HepG2 (cell line): ENCODE data around the gene XRCC2. TPM values are rescaled to one million over a fixed set of nuclear protein-coding genes. Genes with fewer than 3 reads are reported as not detected.

Experiments used
- ATAC-seq: fragments of 200-7000 bp; cut with Tn5 transposase; 3 replicates; pipeline ENCODE4 v1.9.1; 2020; ENCODE audit warnings: mild to moderate bottlenecking, moderate library complexity
- BruUV-seq: library from RNA; stranded (reverse); fragments of 400-500 nt; replicated peaks from 2 replicates; lab custom pipeline; 2021; lab: Mats Ljungman, UMichigan
- CTCF ChIA-PET: fragments of 300-600 bp; formaldehyde crosslinking; extraction: SDS; loops from one replicate; lab custom pipeline; 2021; ENCODE audit warnings: low total read pairs, inconsistent platforms, low intra/inter-chr PET ratio; lab: Yijun Ruan, JAX
- POLR2A ChIA-PET: fragments of 350-600 bp; sonication (Branson Sonifier 250); formaldehyde crosslinking; loops from one replicate; lab custom pipeline; 2020; ENCODE audit warnings: antibody characterized with exemption, inconsistent platforms; lab: Yijun Ruan, JAX
- DNase-seq: peaks from one replicate; pipeline ENCODE4 v3.0.0-alpha.2; 2015; ENCODE audit warnings: low spot score
- FAIRE-seq: peaks from 3 replicates; lab custom pipeline; 2011; peaks lifted over from hg19 to GRCh38; lab: Jason Lieb, UNC
- H2AFZ ChIP-seq: one replicate; pipeline ENCODE4 v1.6.1; 2011; ENCODE audit warnings: low read length, inconsistent platforms
- H3K27ac ChIP-seq: fragments of 300-600 bp; 3 replicates; pipeline ENCODE4 v1.8.0; 2011; ENCODE audit warnings: mixed run types, mild to moderate bottlenecking, mixed read lengths, low read length, inconsistent platforms; ENCODE audit not compliant: insufficient read depth; ENCODE audit errors: extremely low read length
- H3K27me3 ChIP-seq, 2 experiments: fragments of 200-600 bp in 1 of 2; 2 replicates in 1 of 2; 3 replicates in 1 of 2; pipeline versions ENCODE4 v1.6.0 to v1.8.0; 2011; ENCODE audit warnings: low read length in 2 of 2, mild to moderate bottlenecking in 2 of 2, moderate library complexity in 2 of 2, inconsistent platforms in 1 of 2; ENCODE audit not compliant: insufficient read depth in 2 of 2, control insufficient read depth in 1 of 2
- H3K36me3 ChIP-seq, 2 experiments: fragments of 200-600 bp in 1 of 2; replicated peaks in 1 of 2; 2 replicates in 1 of 2; 3 replicates in 1 of 2; pipeline versions ENCODE4 v1.5.1 to v1.8.0; 2011; ENCODE audit warnings: low read length in 2 of 2, inconsistent platforms in 1 of 2; ENCODE audit not compliant: insufficient read depth in 2 of 2, control insufficient read depth in 1 of 2
- H3K4me1 ChIP-seq: 2 replicates; pipeline ENCODE4 v1.5.1; 2012; ENCODE audit warnings: low read length, inconsistent platforms; ENCODE audit not compliant: insufficient read depth
- H3K4me2 ChIP-seq: 2 replicates; pipeline ENCODE4 v1.6.0; 2011; ENCODE audit warnings: low read depth, low read length, inconsistent platforms
- H3K4me3 ChIP-seq, 3 experiments: fragments of 200-600 bp in 1 of 3; sonication (generic), shearing (Covaris generic) in 1 of 3; replicated peaks in 1 of 3; 2 replicates each; pipeline ENCODE4 v1.5.1; 2011 to 2016; ENCODE audit warnings: low read length in 3 of 3, inconsistent platforms in 2 of 3, low read depth in 2 of 3, mild to moderate bottlenecking in 2 of 3, control low read depth in 1 of 3, mixed read lengths in 1 of 3; ENCODE audit not compliant: insufficient read depth in 1 of 3
- H3K79me2 ChIP-seq: one replicate; pipeline ENCODE4 v1.6.1; 2011; ENCODE audit warnings: low read length, inconsistent platforms; ENCODE audit not compliant: insufficient read depth
- H3K9ac ChIP-seq: 2 replicates; pipeline ENCODE4 v1.6.0; 2011; ENCODE audit warnings: mild to moderate bottlenecking, low read depth, low read length, inconsistent platforms; ENCODE audit not compliant: insufficient read depth
- H3K9me3 ChIP-seq: 2 replicates; pipeline ENCODE4 v1.5.1; 2012; ENCODE audit warnings: mild to moderate bottlenecking, low read length
- H4K20me1 ChIP-seq: 2 replicates; pipeline ENCODE4 v1.6.0; 2011; ENCODE audit warnings: inconsistent platforms, mild to moderate bottlenecking, low read length, moderate library complexity; ENCODE audit not compliant: insufficient read depth
- SMC3 ChIP-seq: IDR thresholded peaks from 2 replicates; pipeline ENCODE4 v1.6.1; 2011; ENCODE audit warnings: low read length, improper control_type of control experiment
- ZBTB42 ChIP-seq: sonication (generic); formaldehyde crosslinking; IDR thresholded peaks from 2 replicates; pipeline ENCODE4 v1.5.0; 2020; ENCODE audit warnings: mild to moderate bottlenecking, missing genetic modification reagents
- ZFAT ChIP-seq: sonication (generic); formaldehyde crosslinking; conservative IDR thresholded peaks from 2 replicates; pipeline ENCODE4 v1.8.1; 2023; ENCODE audit warnings: missing genetic modification reagents, inconsistent platforms
- ZFP82 ChIP-seq: sonication (generic); formaldehyde crosslinking; IDR thresholded peaks from 2 replicates; pipeline ENCODE4 v1.5.1; 2020; ENCODE audit warnings: mild to moderate bottlenecking, missing genetic modification reagents, borderline replicate concordance
- ZNF235 ChIP-seq: sonication (generic); formaldehyde crosslinking; IDR thresholded peaks from 2 replicates; pipeline ENCODE4 v1.8.1; 2023; ENCODE audit warnings: mild to moderate bottlenecking, missing genetic modification reagents, borderline replicate concordance
- ZNF292 ChIP-seq: sonication (generic); formaldehyde crosslinking; IDR thresholded peaks from 2 replicates; pipeline ENCODE4 v1.8.1; 2022; ENCODE audit warnings: mild to moderate bottlenecking, low read depth, missing genetic modification reagents, borderline replicate concordance
- ZNF615 ChIP-seq: sonication (generic); formaldehyde crosslinking; IDR thresholded peaks from 2 replicates; pipeline ENCODE4 v1.5.0; 2020; ENCODE audit warnings: mild to moderate bottlenecking, missing genetic modification reagents, borderline replicate concordance
- ZNF761 ChIP-seq: sonication (generic); formaldehyde crosslinking; conservative IDR thresholded peaks from 2 replicates; pipeline ENCODE4 v1.4.0; 2020; ENCODE audit warnings: mild to moderate bottlenecking, missing genetic modification reagents
- WGBS: methylation state at CpG from one replicate; pipeline ENCODE4 v1.1.6; 2017; ENCODE audit warnings: low lambda C conversion rate; 5-methylcytosine and 5-hydroxymethylcytosine counted together
- in situ Hi-C: cut with HindIII; loops from 2 replicates; pipeline ENCODE4 v1.10.0; 2017; ENCODE audit warnings: low pct_unique_long_range_greater_than_20kb; ENCODE audit not compliant: extremely low pct_ligation_motif_present
- intact Hi-C: fragments of 100-400 bp; cut with micrococcal nuclease; formaldehyde crosslinking; loops from one replicate; pipeline ENCODE4 v1.10.0; 2022; ENCODE audit not compliant: unreplicated experiment
- polyA plus RNA-seq, 8 experiments: library from polyadenylated mRNA; depleted of rRNA in 3 of 8; stranded (reverse) in 7 of 8; unstranded in 1 of 8; fragments of >200 nt; fragmentation: Illumina TruSeq in 4 of 8; extraction: Trizol in 4 of 8; gene quantifications; 2 replicates each; pipeline versions ENCODE4 v1.2.1 to v1.2.3, GENCODE V29; 2011 to 2016; ENCODE audit warnings: low read depth in 4 of 8, missing spikeins in 1 of 8, mixed read lengths in 1 of 8; ENCODE audit not compliant: insufficient read depth in 1 of 8
- total RNA-seq, 5 experiments: library from RNA; depleted of rRNA; stranded (reverse); fragments of >200 nt; fragmentation: Illumina TruSeq; extraction: Trizol; gene quantifications; 2 replicates each; pipeline ENCODE4 v1.2.3, GENCODE V29; 2016; ENCODE audit warnings: low read depth in 1 of 5
- TF ChIP-seq, protein P1 (sequence below): fragments of 450-650 bp; IDR thresholded peaks from 2 replicates; pipeline ENCODE4 v1.6.1; 2016
- TF ChIP-seq, protein P2 (sequence below): sonication (generic); formaldehyde crosslinking; IDR thresholded peaks from 2 replicates; pipeline ENCODE4 v1.8.0; 2022; ENCODE audit warnings: mild to moderate bottlenecking, missing genetic modification reagents, borderline replicate concordance
- TF ChIP-seq, protein P3 (sequence below): sonication (generic); formaldehyde crosslinking; IDR thresholded peaks from 2 replicates; pipeline ENCODE4 v1.5.0; 2020; ENCODE audit warnings: mild to moderate bottlenecking, missing genetic modification reagents
- TF ChIP-seq, protein P4 (sequence below): sonication (generic); formaldehyde crosslinking; conservative IDR thresholded peaks from 2 replicates; pipeline ENCODE4 v1.4.0; 2020; ENCODE audit warnings: mild to moderate bottlenecking, missing genetic modification reagents, moderate library complexity

Gene XRCC2
- total and polyA plus RNA-seq, 2 of the 13 experiments (the other 11 are each of a cell fraction or from before 2014, with no cell fraction given) = 3.8 to 14.5 TPM

DNA sequence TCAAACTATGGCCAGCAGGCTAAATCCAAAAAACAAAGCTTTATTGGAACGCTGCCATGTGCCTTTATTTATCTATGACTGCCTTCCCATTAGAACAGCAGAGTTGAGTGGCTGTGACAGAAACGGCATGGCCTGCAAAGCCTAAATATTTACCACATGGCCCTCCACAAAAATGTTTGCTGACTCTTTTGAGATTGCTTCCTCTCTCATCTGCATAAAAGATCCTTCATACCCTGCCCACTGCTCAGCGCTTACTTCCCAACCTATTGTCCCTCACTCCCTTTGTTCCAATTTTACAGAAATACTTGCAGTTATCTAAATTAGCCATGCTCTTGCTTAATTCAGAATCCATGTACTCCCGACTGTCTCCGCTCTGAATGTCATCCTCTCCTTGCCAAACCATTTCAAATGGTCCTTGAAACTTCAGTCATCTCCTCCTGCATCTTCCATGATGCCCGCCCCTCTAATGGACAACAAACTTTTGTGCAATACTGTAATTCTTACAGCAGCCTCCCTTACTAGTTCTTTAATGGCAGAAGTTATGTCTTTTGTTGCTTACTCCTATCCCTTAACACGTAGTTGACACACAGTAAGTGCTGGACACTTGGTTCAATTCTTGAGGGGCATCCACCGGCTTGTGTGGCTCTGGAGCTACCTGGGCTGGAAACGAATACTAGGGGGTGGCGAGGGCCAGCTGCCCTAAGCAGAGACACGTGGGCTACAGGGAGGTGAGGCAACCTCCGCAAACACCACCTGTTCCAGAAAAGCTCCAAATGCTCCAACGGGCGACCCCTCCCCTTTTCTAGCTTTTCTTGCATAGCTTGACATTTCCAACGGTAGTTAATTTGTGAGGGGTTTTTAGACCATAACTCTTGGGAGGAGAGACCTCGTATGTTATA, 832 bp downstream of the XRCC2 start (continued):
- TF ChIP-seq, protein P1, sequence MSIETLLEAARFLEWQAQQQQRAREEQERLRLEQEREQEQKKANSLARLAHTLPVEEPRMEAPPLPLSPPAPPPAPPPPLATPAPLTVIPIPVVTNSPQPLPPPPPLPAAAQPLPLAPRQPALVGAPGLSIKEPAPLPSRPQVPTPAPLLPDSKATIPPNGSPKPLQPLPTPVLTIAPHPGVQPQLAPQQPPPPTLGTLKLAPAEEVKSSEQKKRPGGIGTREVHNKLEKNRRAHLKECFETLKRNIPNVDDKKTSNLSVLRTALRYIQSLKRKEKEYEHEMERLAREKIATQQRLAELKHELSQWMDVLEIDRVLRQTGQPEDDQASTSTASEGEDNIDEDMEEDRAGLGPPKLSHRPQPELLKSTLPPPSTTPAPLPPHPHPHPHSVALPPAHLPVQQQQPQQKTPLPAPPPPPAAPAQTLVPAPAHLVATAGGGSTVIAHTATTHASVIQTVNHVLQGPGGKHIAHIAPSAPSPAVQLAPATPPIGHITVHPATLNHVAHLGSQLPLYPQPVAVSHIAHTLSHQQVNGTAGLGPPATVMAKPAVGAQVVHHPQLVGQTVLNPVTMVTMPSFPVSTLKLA = peak; percentile 28; the same call in 1 of the 2 replicates
- TF ChIP-seq ZFAT (CRISPR knock-in tag) (0 out of 2 replicates have a peak, but pooled peaks have one; percentile 16), ZNF615 (CRISPR knock-in tag) (no peak), ZNF292 (CRISPR knock-in tag) (peak; percentile 34; the same call in 1 of the 2 replicates), ZBTB42 (no peak), ZFP82 (CRISPR knock-in tag) (peak; percentile 51; the same call in 1 of the 2 replicates), ZNF235 (no peak)
- TF ChIP-seq, protein P2, sequence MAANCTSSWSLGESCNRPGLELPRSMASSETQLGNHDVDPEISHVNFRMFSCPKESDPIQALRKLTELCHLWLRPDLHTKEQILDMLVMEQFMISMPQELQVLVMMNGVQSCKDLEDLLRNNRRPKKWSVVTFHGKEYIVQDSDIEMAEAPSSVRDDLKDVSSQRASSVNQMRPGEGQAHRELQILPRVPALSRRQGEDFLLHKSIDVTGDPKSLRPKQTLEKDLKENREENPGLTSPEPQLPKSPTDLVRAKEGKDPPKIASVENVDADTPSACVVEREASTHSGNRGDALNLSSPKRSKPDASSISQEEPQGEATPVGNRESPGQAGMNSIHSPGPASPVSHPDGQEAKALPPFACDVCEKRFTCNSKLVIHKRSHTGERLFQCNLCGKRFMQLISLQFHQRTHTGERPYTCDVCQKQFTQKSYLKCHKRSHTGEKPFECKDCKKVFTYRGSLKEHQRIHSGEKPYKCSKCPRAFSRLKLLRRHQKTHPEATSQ (CRISPR knock-in tag) = 0 out of 2 replicates have a peak, but pooled peaks have one; percentile 38

DNA sequence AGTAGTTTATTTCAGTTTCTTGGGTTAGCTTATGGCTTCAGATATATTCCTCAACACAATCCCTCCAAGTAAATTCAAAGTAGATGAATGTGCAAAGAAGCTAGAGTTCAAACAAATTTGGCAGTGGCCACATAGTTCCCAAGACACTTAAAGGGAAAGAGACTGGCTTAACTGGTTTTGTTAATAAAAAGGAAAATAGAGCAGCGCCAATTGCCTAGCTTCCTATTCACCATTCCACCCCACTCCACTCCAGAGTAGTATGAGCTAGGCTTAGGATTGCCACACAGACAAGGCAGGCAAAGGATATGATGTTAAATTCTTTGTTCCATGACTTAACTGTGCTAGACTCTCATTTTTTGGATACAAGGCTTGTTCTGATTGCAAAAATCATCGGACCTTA, 2.0 kb downstream of the XRCC2 start:
- no peak for FAIRE-seq
- no peak overlapping the region for H3K9ac ChIP-seq
- H3K27ac ChIP-seq = no peak overlapping the region
- no peaks in the 10 kb centered on the region; a peak in 1 of 5 replicates for H3K27me3 ChIP-seq
- no peak for DNase-seq
- BruUV-seq = no TSS peak
- CTCF ChIA-PET = no interaction called here
- intact Hi-C loops (no loop called here), in situ Hi-C loops (no loop called here)
- no peaks in the 10 kb centered on the region; the same call in 1 of the 2 replicates for H3K9me3 ChIP-seq
- 96% methylated on average over 2 of the region's 2 CpGs for WGBS
- POLR2A ChIA-PET = no interaction called here
- no peak overlapping the region for H3K4me2 ChIP-seq
- no peak overlapping the region for H3K4me3 ChIP-seq
- peaks cover 48% of the 10 kb centered on the region for H3K4me1 ChIP-seq
- peaks cover 0 to 10% of the 10 kb centered on the region in 2 experiments; a peak in 1 of 5 replicates for H3K36me3 ChIP-seq
- no peak overlapping the region for H2AFZ ChIP-seq
- H4K20me1 ChIP-seq = no peaks in the 10 kb centered on the region
- peaks cover 35% of the 10 kb centered on the region for H3K79me2 ChIP-seq
- ATAC-seq = no peak
- TF ChIP-seq, protein P3, sequence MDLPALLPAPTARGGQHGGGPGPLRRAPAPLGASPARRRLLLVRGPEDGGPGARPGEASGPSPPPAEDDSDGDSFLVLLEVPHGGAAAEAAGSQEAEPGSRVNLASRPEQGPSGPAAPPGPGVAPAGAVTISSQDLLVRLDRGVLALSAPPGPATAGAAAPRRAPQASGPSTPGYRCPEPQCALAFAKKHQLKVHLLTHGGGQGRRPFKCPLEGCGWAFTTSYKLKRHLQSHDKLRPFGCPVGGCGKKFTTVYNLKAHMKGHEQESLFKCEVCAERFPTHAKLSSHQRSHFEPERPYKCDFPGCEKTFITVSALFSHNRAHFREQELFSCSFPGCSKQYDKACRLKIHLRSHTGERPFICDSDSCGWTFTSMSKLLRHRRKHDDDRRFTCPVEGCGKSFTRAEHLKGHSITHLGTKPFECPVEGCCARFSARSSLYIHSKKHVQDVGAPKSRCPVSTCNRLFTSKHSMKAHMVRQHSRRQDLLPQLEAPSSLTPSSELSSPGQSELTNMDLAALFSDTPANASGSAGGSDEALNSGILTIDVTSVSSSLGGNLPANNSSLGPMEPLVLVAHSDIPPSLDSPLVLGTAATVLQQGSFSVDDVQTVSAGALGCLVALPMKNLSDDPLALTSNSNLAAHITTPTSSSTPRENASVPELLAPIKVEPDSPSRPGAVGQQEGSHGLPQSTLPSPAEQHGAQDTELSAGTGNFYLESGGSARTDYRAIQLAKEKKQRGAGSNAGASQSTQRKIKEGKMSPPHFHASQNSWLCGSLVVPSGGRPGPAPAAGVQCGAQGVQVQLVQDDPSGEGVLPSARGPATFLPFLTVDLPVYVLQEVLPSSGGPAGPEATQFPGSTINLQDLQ (CRISPR knock-in tag) = no peak
- TF ChIP-seq SMC3 (no peak), ZNF761 (no peak)
- TF ChIP-seq, protein P4, sequence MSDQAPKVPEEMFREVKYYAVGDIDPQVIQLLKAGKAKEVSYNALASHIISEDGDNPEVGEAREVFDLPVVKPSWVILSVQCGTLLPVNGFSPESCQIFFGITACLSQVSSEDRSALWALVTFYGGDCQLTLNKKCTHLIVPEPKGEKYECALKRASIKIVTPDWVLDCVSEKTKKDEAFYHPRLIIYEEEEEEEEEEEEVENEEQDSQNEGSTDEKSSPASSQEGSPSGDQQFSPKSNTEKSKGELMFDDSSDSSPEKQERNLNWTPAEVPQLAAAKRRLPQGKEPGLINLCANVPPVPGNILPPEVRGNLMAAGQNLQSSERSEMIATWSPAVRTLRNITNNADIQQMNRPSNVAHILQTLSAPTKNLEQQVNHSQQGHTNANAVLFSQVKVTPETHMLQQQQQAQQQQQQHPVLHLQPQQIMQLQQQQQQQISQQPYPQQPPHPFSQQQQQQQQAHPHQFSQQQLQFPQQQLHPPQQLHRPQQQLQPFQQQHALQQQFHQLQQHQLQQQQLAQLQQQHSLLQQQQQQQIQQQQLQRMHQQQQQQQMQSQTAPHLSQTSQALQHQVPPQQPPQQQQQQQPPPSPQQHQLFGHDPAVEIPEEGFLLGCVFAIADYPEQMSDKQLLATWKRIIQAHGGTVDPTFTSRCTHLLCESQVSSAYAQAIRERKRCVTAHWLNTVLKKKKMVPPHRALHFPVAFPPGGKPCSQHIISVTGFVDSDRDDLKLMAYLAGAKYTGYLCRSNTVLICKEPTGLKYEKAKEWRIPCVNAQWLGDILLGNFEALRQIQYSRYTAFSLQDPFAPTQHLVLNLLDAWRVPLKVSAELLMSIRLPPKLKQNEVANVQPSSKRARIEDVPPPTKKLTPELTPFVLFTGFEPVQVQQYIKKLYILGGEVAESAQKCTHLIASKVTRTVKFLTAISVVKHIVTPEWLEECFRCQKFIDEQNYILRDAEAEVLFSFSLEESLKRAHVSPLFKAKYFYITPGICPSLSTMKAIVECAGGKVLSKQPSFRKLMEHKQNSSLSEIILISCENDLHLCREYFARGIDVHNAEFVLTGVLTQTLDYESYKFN = no peak
